Upper lobe of left lung (tissue), 6 donors: ENCODE data around the gene FCGR2B. TPM values are rescaled to one million over a fixed set of nuclear protein-coding genes. Genes with fewer than 3 reads are reported as not detected.

Experiments used
- ATAC-seq, 2 donors: fragments of 200-7000 bp; cut with Tn5 transposase; one replicate each; pipeline ENCODE4 v1.9.1; 2022; ENCODE audit warnings: mild to moderate bottlenecking in 2 of 2, moderate library complexity in 2 of 2; ENCODE audit not compliant: low FRiP score in 2 of 2
- DNase-seq, 2 donors: peaks; one replicate each; pipeline ENCODE4 v3.0.0-alpha.2; 2019 to 2020
- H3K27ac ChIP-seq, 4 donors: fragments of 200-600 bp; sonication (generic); one replicate each; pipeline ENCODE4 v1.5.1; 2016 to 2019
- H3K27me3 ChIP-seq, 4 donors: fragments of 200-600 bp; sonication (generic); one replicate each; pipeline ENCODE4 v1.5.1; 2017 to 2019
- H3K36me3 ChIP-seq, 4 donors: fragments of 200-600 bp; sonication (generic); one replicate each; pipeline ENCODE4 v1.5.1; 2016 to 2019
- H3K4me1 ChIP-seq, 4 donors: fragments of 200-600 bp; sonication (generic); one replicate each; pipeline ENCODE4 v1.5.1; 2018 to 2019
- H3K4me3 ChIP-seq, 4 donors: fragments of 200-600 bp; sonication (generic); one replicate each; pipeline ENCODE4 v1.5.1; 2017 to 2019; ENCODE audit warnings: mild to moderate bottlenecking in 2 of 4, moderate library complexity in 1 of 4
- H3K9me3 ChIP-seq, 4 donors: fragments of 200-600 bp; sonication (generic); one replicate each; pipeline ENCODE4 v1.5.1; 2018 to 2019
- POLR2A ChIP-seq, 4 donors: fragments of 450-650 bp; IDR thresholded peaks; one replicate each; pipeline ENCODE4 v1.5.1; 2016 to 2017; ENCODE audit warnings: antibody characterized with exemption in 4 of 4, mild to moderate bottlenecking in 2 of 4
- POLR2AphosphoS5 ChIP-seq, 2 donors: sonication (generic); formaldehyde crosslinking; IDR thresholded peaks; one replicate each; pipeline ENCODE4 v1.5.1; 2017; ENCODE audit warnings: antibody characterized with exemption in 2 of 2
- WGBS, 2 donors: methylation state at CpG; one replicate each; pipeline ENCODE4 v1.1.5; 2017 to 2018; 5-methylcytosine and 5-hydroxymethylcytosine counted together
- small RNA-seq, 4 donors: library from RNA; depleted of rRNA; stranded (forward); fragments of <200 nt; gene quantifications; one replicate each; pipeline ENCODE3, GENCODE V24; 2016
- total RNA-seq, 6 donors: library from RNA; depleted of rRNA in 4 of 6; stranded (reverse); fragments of >200 nt in 4 of 6; gene quantifications; one replicate each; pipeline versions ENCODE4 v1.1.0 to v1.2.1, GENCODE V29; 2016 to 2021
- donor health status: DM: no; HTN: no; CAD: no; lungs with moderate emphysema.
- donor health status: DM: no; HTN: yes; CAD: no; lungs with severe emphysema.

FCGR2B gene
- total RNA-seq, 6 donors from 2014 or later, result 5.4 to 33.9 (median 22.0) TPM

- Histone ChIP-seq H3K27ac (peak overlapping the region; percentile 79 to 88 (median 84)), H3K36me3 (no peaks in the 10 kb centered on the region), H3K27me3 (no peaks in the 10 kb centered on the region), H3K4me3 (peak overlapping the region; percentile 65 to 84 (median 68)), H3K9me3 (no peaks in the 10 kb centered on the region), H3K4me1 (peaks cover 10 to 22% (median 16%) of the 10 kb centered on the region in 4 donors)
- no peak for DNase-seq
- WGBS, 2 donors, result 7 to 8% methylated on average over 12 to 37 of the region's 38 CpGs
- TF ChIP-seq POLR2A (IDR thresholded peaks at IDR 0.05), result peak in 1 of 4 donors; percentile 36
- no peak for TF ChIP-seq POLR2AphosphoS5 (IDR thresholded peaks at IDR 0.05)
- ATAC-seq, result peak in 1 of 2 donors; percentile 20
Measured at GRCh38 chr1:161727256-161727924, 64.4 kb downstream of the FCGR2B start.

Small RNA genes within 50 kb of the gene (small RNA-seq; reads per million reads assigned to genes)
- gene RF00019, result 0 reads per million in 4 donors

Other genes with a start within 250 kb of the FCGR2B start
- gene FCGR2A, start 157.7 kb upstream of the FCGR2B start, total RNA-seq, result 100 to 1,000 TPM in 4 of 6 donors, 10 to 100 TPM in 2; 94.6 to 273 (median 160) TPM
- gene HSPA6, start 138.6 kb upstream of the FCGR2B start, total RNA-seq, result 10 to 100 TPM; 10.8 to 37.7 (median 15.9) TPM
- 100 to 1,000 TPM in 2 of 6 donors, 10 to 100 TPM in 4; 20.8 to 237 (median 82.8) TPM for gene FCGR3A, start 113.3 kb upstream of the FCGR2B start, total RNA-seq
- 10 to 100 TPM in 5 of 6 donors, 1 to 10 TPM in 1; 6.3 to 59.2 (median 20.4) TPM for gene FCGR3B, start 32.0 kb upstream of the FCGR2B start, total RNA-seq
- 1 to 10 TPM in 2 of 6 donors, under 1 TPM in 1, not detected in 3; 0.52 to 1.2 (median 1.0) TPM for gene FCRLA, start 44.1 kb downstream of the FCGR2B start, total RNA-seq
- 1 to 10 TPM in 3 of 6 donors, not detected in 3; 1.4 to 2.1 (median 1.7) TPM for gene FCRLB, start 58.4 kb downstream of the FCGR2B start, total RNA-seq
- 10 to 100 TPM in 5 of 6 donors, 1 to 10 TPM in 1; 4.6 to 29.0 (median 15.9) TPM for gene DUSP12, start 86.6 kb downstream of the FCGR2B start, total RNA-seq
- 10 to 100 TPM; 14.2 to 36.7 (median 27.0) TPM for gene ATF6, start 103.2 kb downstream of the FCGR2B start, total RNA-seq